Stimulated activated CD4-positive, alpha-beta T cell treated with anti-CD3 and anti-CD28 coated beads, Interleukin-15, amount 100 ng/mL, for 48 hours (primary cell): ENCODE results near the gene NAGS.
"Not testable (repeated sequence)": the region's sequence is repeated elsewhere in the genome, so short reads cannot be mapped to it uniquely, and the experiment has no call there.

Experiments used
- DNase-seq, 2 donors: peaks; one replicate each; pipeline ENCODE4 v3.0.0-alpha.2; 2020; ENCODE audit warnings: low read depth in 2 of 2

Gene NAGS

GRCh38 chr17:43983515-43984411 is 20.7 kb upstream of the NAGS start:
- no peak for DNase-seq

GRCh38 chr17:43984521-43984920 is 19.9 kb upstream of the NAGS start:
- no peak for DNase-seq

- no peak for DNase-seq
Measured at GRCh38 chr17:43986225-43986981, 18.0 kb upstream of the NAGS start.

- DNase-seq = no peak
Measured at GRCh38 chr17:43987131-43988021, 17.0 kb upstream of the NAGS start.

GRCh38 chr17:43988301-43988700 is 16.1 kb upstream of the NAGS start:
- DNase-seq = no peak

GRCh38 chr17:43992641-43993040 is 11.8 kb upstream of the NAGS start:
- DNase-seq = no peak

- DNase-seq = peak; percentile 50 to 57
Measured at GRCh38 chr17:43994272-43995149, 9.9 kb upstream of the NAGS start.

- no peak for DNase-seq
Measured at GRCh38 chr17:43995150-43995471, 9.3 kb upstream of the NAGS start.

GRCh38 chr17:43997180-43997579 is 7.2 kb upstream of the NAGS start:
- not testable (repeated sequence) for DNase-seq

GRCh38 chr17:43998552-43998951 is 5.9 kb upstream of the NAGS start:
- no peak for DNase-seq

GRCh38 chr17:43999024-43999423 is 5.4 kb upstream of the NAGS start:
- DNase-seq = no peak

GRCh38 chr17:44000141-44000860 is 4.1 kb upstream of the NAGS start:
- no peak for DNase-seq

- DNase-seq = no peak
Measured at GRCh38 chr17:44000871-44001460, 3.5 kb upstream of the NAGS start.

- DNase-seq = no peak
Measured at GRCh38 chr17:44001461-44001920, 2.9 kb upstream of the NAGS start.

- no peak for DNase-seq
Measured at GRCh38 chr17:44002141-44002848, 2.1 kb upstream of the NAGS start.

- DNase-seq = no peak
Measured at GRCh38 chr17:44004761-44005526, 522 bp downstream of the NAGS start.

GRCh38 chr17:44005527-44006271 is 1.3 kb downstream of the NAGS start:
- DNase-seq = no peak

GRCh38 chr17:44006272-44006597 is 1.8 kb downstream of the NAGS start:
- no peak for DNase-seq
